ENCODE results near the gene KCNJ9. TPM values are rescaled to one million over a fixed set of nuclear protein-coding genes. Genes with fewer than 3 reads are reported as not detected.

Gene KCNJ9
- total and polyA plus RNA-seq, 10 of the 15 experiments (the other 5 are each of a cell fraction or from before 2014, with no cell fraction given), result 0.12 TPM; not detected in 9

GRCh38 chr1:160061369-160062229 is 19.7 kb upstream of the KCNJ9 start:
- intact Hi-C loops (cut with micrococcal nuclease; ENCODE audit: unreplicated experiment) (no loop called here), in situ Hi-C loops (cut with MboI) (no loop called here)
- no peaks in the 10 kb centered on the region for H3K36me3 ChIP-seq (ENCODE audit: control insufficient read depth in 2 of 2, insufficient read depth in 2 of 2, low read length in 1 of 2)
- H3K9me3 ChIP-seq (replicated peaks; ENCODE audit: control insufficient read depth, insufficient read depth, low read length), result no peaks in the 10 kb centered on the region
- TF ChIP-seq IRF3 (IDR thresholded peaks at IDR 0.05) (no peak), RAD21 (IDR thresholded peaks at IDR 0.05; ENCODE audit: insufficient read depth, low read depth, low read length) (0 out of 2 replicates have a peak, but pooled peaks have one; percentile 13)
- no peak overlapping the region for H3K27ac ChIP-seq (ENCODE audit: control insufficient read depth, insufficient read depth)
- WGBS (ENCODE audit: insufficient coverage, insufficient replicate concordance, low lambda C conversion rate, missing lambda C conversion rate), result 12% methylated on average over 12 of the region's 15 CpGs
- H3K9ac ChIP-seq (ENCODE audit: control insufficient read depth, insufficient read depth, low read length), result no peak overlapping the region
- ChIA-PET RAD21 (ENCODE audit: unreplicated experiment) (interaction anchor here (0.9 to 1.5 kb wide), 2 partner anchors 15 to 19 kb away, joined by 3 to 4 read pairs; partner anchors contain the start of gene KCNJ9), CTCF (interaction anchor here (3.1 to 49.8 kb wide), 3 partner anchors 15 to 23 kb away, joined by 21 to 1035 read pairs (median 35); partner anchors contain the start of genes IGSF8, KCNJ10 and KCNJ9), SMC1A (ENCODE audit: uncharacterized antibody, unreplicated experiment) (interaction anchor here (2.0 kb wide), 1 partner anchor 14 kb away, joined by 7 read pairs; no protein-coding TSS in a partner anchor), POLR2A (no interaction called here)
- no peak for DNase-seq (ENCODE audit: low read depth, low spot score)
- peak; percentile 60 for ATAC-seq
- no peak overlapping the region for H3K4me2 ChIP-seq (ENCODE audit: control insufficient read depth, insufficient read depth)
- H3K79me2 ChIP-seq (ENCODE audit: control insufficient read depth, insufficient read depth, low read length), result no peaks in the 10 kb centered on the region
- H3K27me3 ChIP-seq (replicated peaks in 1 of 2; ENCODE audit: control insufficient read depth in 2 of 2, insufficient read depth in 2 of 2, low read length in 1 of 2), result peaks cover 1 to 13% of the 10 kb centered on the region in 2 experiments
- no peak overlapping the region for H2AFZ ChIP-seq (ENCODE audit: control insufficient read depth, low read depth, low read length)
- no peak overlapping the region for H3K4me3 ChIP-seq
- H4K20me1 ChIP-seq (ENCODE audit: control insufficient read depth, insufficient read depth), result no peaks in the 10 kb centered on the region
- no TSS peak for BruUV-seq (replicated peaks)
- H3K4me1 ChIP-seq (ENCODE audit: control insufficient read depth, insufficient read depth, low read length), result no peaks in the 10 kb centered on the region
- FAIRE-seq, result no peak

- Histone ChIP-seq H3K27ac (ENCODE audit: control insufficient read depth, insufficient read depth) (no peak overlapping the region), H2AFZ (ENCODE audit: control insufficient read depth, low read depth, low read length) (no peak overlapping the region), H4K20me1 (ENCODE audit: control insufficient read depth, insufficient read depth) (no peaks in the 10 kb centered on the region), H3K27me3 (replicated peaks in 1 of 2; ENCODE audit: control insufficient read depth in 2 of 2, insufficient read depth in 2 of 2, low read length in 1 of 2) (peaks cover 1 to 13% of the 10 kb centered on the region in 2 experiments), H3K79me2 (ENCODE audit: control insufficient read depth, insufficient read depth, low read length) (no peaks in the 10 kb centered on the region), H3K36me3 (ENCODE audit: control insufficient read depth in 2 of 2, insufficient read depth in 2 of 2, low read length in 1 of 2) (no peaks in the 10 kb centered on the region), H3K9ac (ENCODE audit: control insufficient read depth, insufficient read depth, low read length) (no peak overlapping the region), H3K4me3 (no peak overlapping the region), H3K4me2 (ENCODE audit: control insufficient read depth, insufficient read depth) (no peak overlapping the region), H3K4me1 (ENCODE audit: control insufficient read depth, insufficient read depth, low read length) (no peaks in the 10 kb centered on the region), H3K9me3 (replicated peaks; ENCODE audit: control insufficient read depth, insufficient read depth, low read length) (no peaks in the 10 kb centered on the region)
- no TSS peak for BruUV-seq (replicated peaks)
- ATAC-seq, result no peak
- 49% methylated on average over 4 of the region's 6 CpGs for WGBS (ENCODE audit: insufficient coverage, insufficient replicate concordance, low lambda C conversion rate, missing lambda C conversion rate)
- ChIA-PET RAD21 (ENCODE audit: unreplicated experiment) (no interaction called here), CTCF (interaction anchor here (3.1 to 49.8 kb wide), 2 partner anchors 16 to 22 kb away, joined by 21 to 1035 read pairs; partner anchors contain the start of genes IGSF8, KCNJ10 and KCNJ9), SMC1A (ENCODE audit: uncharacterized antibody, unreplicated experiment) (interaction anchor here (0.9 to 2.0 kb wide), 3 partner anchors 13 to 25 kb away, joined by 3 to 7 read pairs (median 3); no protein-coding TSS in a partner anchor), POLR2A (no interaction called here)
- TF ChIP-seq ZBED1 (IDR thresholded peaks at IDR 0.05; ENCODE audit: borderline replicate concordance), result no peak
- no peak for TF ChIP-seq ZSCAN29 (IDR thresholded peaks at IDR 0.05)
- no peak for TF ChIP-seq HSF1 (IDR thresholded peaks at IDR 0.05; ENCODE audit: low read depth, low read length)
- TF ChIP-seq ZNF217 (IDR thresholded peaks at IDR 0.05), result no peak
- no peak for TF ChIP-seq MXI1 (IDR thresholded peaks at IDR 0.05; ENCODE audit: low read depth, low read length)
- TF ChIP-seq POLR2AphosphoS5 (IDR thresholded peaks at IDR 0.05; ENCODE audit: low read length), result no peak
- no peak for FAIRE-seq
- DNase-seq (ENCODE audit: low read depth, low spot score), result no peak
- in situ Hi-C loops (cut with MboI), result no loop called here
- intact Hi-C loops (cut with micrococcal nuclease; ENCODE audit: unreplicated experiment), result no loop called here
These were observed 19.2 kb upstream of the KCNJ9 start for GRCh38 chr1:160062230-160062532.
